Tibial nerve (tissue), 4 donors: ENCODE measurements around the gene EXOC4. TPM values are rescaled to one million over a fixed set of nuclear protein-coding genes. Genes with fewer than 3 reads are reported as not detected.

ENCODE experiments used
- DNase-seq, 2 donors: peaks; one replicate each; pipeline ENCODE4 v3.0.0-alpha.2; 2019; ENCODE audit warnings: low spot score in 2 of 2
- H3K27ac ChIP-seq, 4 donors: fragments of 200-600 bp; sonication (generic) in 3 of 4; one replicate each; pipeline ENCODE4 v1.5.1; 2017 to 2019; ENCODE audit warnings: mild to moderate bottlenecking in 1 of 4
- H3K27me3 ChIP-seq, 2 donors: fragments of 200-600 bp; sonication (generic) in 1 of 2; one replicate each; pipeline versions ENCODE4 v1.5.1 to v1.6.0; 2017 to 2019
- H3K36me3 ChIP-seq, 3 donors: fragments of 200-600 bp; sonication (generic); one replicate each; pipeline ENCODE4 v1.5.1; 2018 to 2019
- H3K4me1 ChIP-seq, 4 donors: fragments of 200-600 bp; sonication (generic) in 3 of 4; one replicate each; pipeline ENCODE4 v1.5.1; 2017 to 2019
- H3K4me3 ChIP-seq, 4 donors: fragments of 200-600 bp; sonication (generic) in 3 of 4; one replicate each; pipeline ENCODE4 v1.5.1; 2017 to 2019; ENCODE audit warnings: mild to moderate bottlenecking in 1 of 4, moderate library complexity in 1 of 4
- H3K9me3 ChIP-seq, 4 donors: fragments of 200-600 bp; sonication (generic) in 3 of 4; one replicate each; pipeline ENCODE4 v1.5.1; 2017 to 2019
- CTCF ChIP-seq, 5 experiments: fragments of 200-600 bp in 3 of 5; fragments of 450-650 bp in 2 of 5; sonication (generic) in 3 of 5; IDR thresholded peaks; one replicate each; pipeline ENCODE4 v1.5.1; 2016 to 2019; ENCODE audit warnings: antibody characterized with exemption in 5 of 5, mild to moderate bottlenecking in 3 of 5, moderate library complexity in 2 of 5
- EP300 ChIP-seq, 2 donors: sonication (generic); formaldehyde crosslinking; IDR thresholded peaks; one replicate each; pipeline ENCODE4 v1.6.1; 2017; ENCODE audit warnings: antibody characterized with exemption in 2 of 2, mild to moderate bottlenecking in 1 of 2
- POLR2A ChIP-seq, 2 donors: fragments of 450-650 bp; IDR thresholded peaks; one replicate each; pipeline ENCODE4 v1.6.1; 2017; ENCODE audit warnings: antibody characterized with exemption in 2 of 2, mild to moderate bottlenecking in 2 of 2, moderate library complexity in 2 of 2
- WGBS, 2 donors: methylation state at CpG; one replicate each; pipeline ENCODE4 v1.1.5; 2018; 5-methylcytosine and 5-hydroxymethylcytosine counted together
- total RNA-seq, 4 donors: library from RNA; depleted of rRNA; stranded (reverse); fragments of >200 nt; gene quantifications; one replicate each; pipeline ENCODE4 v1.1.0, GENCODE V29; 2016

The EXOC4 gene
- total RNA-seq, 4 donors from 2014 or later: 70.0 to 104 (median 85.8) TPM

- H3K4me3 ChIP-seq: no peak overlapping the region
- TF ChIP-seq EP300 (IDR thresholded peaks at IDR 0.05) (no peak), CTCF (IDR thresholded peaks at IDR 0.05) (peak; percentile 14 to 44 (median 27))
- no peaks in the 10 kb centered on the region for H3K9me3 ChIP-seq
- 60 to 66% methylated on average over 6 of the region's 6 CpGs for WGBS, 2 donors
- H3K4me1 ChIP-seq: peaks cover 0 to 2% (median 0%) of the 10 kb centered on the region in 4 donors
- H3K36me3 ChIP-seq: no peaks in the 10 kb centered on the region
- no peaks in the 10 kb centered on the region for H3K27me3 ChIP-seq
- DNase-seq: peak in 1 of 2 donors; percentile 6
- no peak overlapping the region for H3K27ac ChIP-seq
Measured at GRCh38 chr7:133742709-133743538, 490.0 kb downstream of the EXOC4 start.

GRCh38 chr7:133744451-133744850, 491.6 kb downstream of the EXOC4 start:
- Histone ChIP-seq H3K9me3 (no peaks in the 10 kb centered on the region), H3K27ac (no peak overlapping the region), H3K4me1 (peaks cover 0 to 2% (median 0%) of the 10 kb centered on the region in 4 donors), H3K36me3 (no peaks in the 10 kb centered on the region), H3K27me3 (no peaks in the 10 kb centered on the region), H3K4me3 (no peak overlapping the region)
- DNase-seq: no peak
- WGBS, 2 donors: 81 to 84% methylated on average over 3 of the region's 3 CpGs
- TF ChIP-seq CTCF (IDR thresholded peaks at IDR 0.05): no peak
- no peak for TF ChIP-seq POLR2A (IDR thresholded peaks at IDR 0.05)
- TF ChIP-seq EP300 (IDR thresholded peaks at IDR 0.05): no peak

GRCh38 chr7:133746305-133746704, 493.4 kb downstream of the EXOC4 start:
- Histone ChIP-seq H3K27me3 (no peaks in the 10 kb centered on the region), H3K36me3 (no peaks in the 10 kb centered on the region), H3K4me3 (no peak overlapping the region), H3K9me3 (no peaks in the 10 kb centered on the region), H3K27ac (no peak overlapping the region), H3K4me1 (peaks cover 0 to 2% (median 0%) of the 10 kb centered on the region in 4 donors)
- TF ChIP-seq POLR2A (IDR thresholded peaks at IDR 0.05): no peak
- TF ChIP-seq EP300 (IDR thresholded peaks at IDR 0.05): no peak
- no peak for TF ChIP-seq CTCF (IDR thresholded peaks at IDR 0.05)
- 85% methylated on average over 3 of the region's 3 CpGs for WGBS, 2 donors
- DNase-seq: no peak

- H3K4me3 ChIP-seq: no peak overlapping the region
- H3K4me1 ChIP-seq: peaks cover 0 to 2% (median 0%) of the 10 kb centered on the region in 4 donors
- DNase-seq: no peak
- 44 to 88% methylated on average over 1 to 2 of the region's 2 CpGs for WGBS, 2 donors
- H3K36me3 ChIP-seq: no peaks in the 10 kb centered on the region
- no peaks in the 10 kb centered on the region for H3K27me3 ChIP-seq
- no peaks in the 10 kb centered on the region for H3K9me3 ChIP-seq
- no peak overlapping the region for H3K27ac ChIP-seq
- TF ChIP-seq EP300 (IDR thresholded peaks at IDR 0.05) (no peak), POLR2A (IDR thresholded peaks at IDR 0.05) (no peak), CTCF (IDR thresholded peaks at IDR 0.05) (no peak)
Measured at GRCh38 chr7:133746847-133747246, 494.0 kb downstream of the EXOC4 start.
